GM18861 (cell line): ENCODE results near the gene SMAGP.
"Not testable (repeated sequence)": the region's sequence is repeated elsewhere in the genome, so short reads cannot be mapped to it uniquely, and the experiment has no call there.

Source experiments
- ATAC-seq: cut with Tn5 transposase; IDR thresholded peaks from one replicate; pipeline ENCODE4 v1.9.1; 2021; ENCODE audit not compliant: unreplicated experiment

SMAGP gene, protein sequence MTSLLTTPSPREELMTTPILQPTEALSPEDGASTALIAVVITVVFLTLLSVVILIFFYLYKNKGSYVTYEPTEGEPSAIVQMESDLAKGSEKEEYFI

DNA sequence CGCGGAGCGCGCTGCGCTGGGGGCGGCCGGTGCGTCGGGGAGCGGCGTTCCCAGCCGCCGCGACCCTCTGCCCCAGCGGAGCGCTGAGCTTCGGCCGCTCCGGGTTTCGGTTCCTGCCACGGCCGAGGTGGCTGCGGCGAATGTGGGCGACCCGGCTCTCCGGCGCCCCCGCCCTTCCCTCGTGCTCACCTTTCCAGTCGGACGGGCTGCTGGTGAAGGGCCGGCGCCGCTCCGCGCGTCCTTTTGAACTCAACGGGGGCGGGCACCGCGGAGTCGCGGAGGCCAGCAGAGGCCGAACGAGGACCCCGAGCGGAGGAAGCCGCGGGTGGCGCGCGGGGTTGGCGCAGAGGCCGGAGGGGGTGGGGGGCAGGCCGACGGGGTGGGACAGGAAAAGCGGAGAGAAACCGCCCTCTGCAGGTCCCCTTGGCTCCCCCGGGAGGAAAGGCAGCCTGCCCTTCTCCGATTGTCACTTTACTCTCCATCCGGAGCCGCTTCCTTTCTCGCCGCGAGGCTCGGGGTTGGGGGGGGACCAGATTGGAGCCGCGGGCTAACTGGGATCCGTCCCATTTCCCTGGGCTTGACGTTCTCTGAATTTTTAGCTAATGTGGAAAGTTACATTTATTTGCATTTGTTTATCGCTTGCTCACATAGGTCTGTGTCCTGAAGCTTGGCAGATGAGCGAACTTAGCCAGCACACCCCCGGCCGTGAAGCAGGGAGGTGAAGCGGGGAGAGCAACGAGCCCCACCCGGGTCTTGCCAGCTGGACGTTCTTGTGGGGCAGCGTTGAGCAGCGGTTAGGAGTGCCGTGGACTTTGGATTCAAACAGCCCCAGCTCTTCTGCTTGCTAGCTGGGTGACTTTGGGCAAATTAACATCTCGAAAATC, at the start of gene SMAGP:
Gene SMAGP (minus strand): TSS at position 349 of the 884 bp plus-strand sequence. CDS start 1,137 bp downstream, outside the sequence.
- peak; percentile 63 for ATAC-seq

DNA sequence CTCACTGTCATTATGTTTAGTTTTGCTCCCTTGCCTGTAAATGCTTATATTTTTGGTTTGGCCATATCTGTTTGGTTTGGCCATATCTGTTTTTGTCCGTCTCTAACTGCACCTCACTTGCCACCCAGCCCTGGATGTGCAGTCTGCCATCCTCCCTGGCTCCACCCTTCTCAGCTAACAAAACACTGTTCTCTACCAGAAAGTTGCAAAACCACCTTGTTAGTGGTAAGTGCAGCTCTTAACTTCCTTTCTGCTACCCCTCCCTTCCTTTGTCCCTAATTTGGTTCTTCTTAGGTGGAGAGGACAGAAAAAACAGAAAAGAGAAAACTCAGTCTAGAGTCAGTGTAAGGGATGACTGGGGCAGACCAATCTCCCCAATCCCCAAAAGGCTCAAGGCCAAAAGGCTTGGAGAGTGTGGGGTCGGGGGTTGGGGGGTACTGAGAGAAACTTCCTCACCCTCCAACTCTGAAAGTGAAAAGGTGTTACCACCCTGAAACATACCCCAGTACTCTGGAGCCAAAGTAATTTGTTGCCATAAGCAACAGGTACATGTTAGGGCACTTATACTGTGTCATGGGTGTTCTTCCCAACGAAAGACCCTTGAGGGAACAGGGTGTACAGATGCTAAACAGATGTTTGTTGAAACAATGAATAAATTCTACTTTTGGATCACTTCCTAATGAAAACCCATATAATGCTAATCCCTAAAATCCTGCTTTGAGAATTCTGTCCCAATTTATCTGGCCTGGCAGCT, 48.8 kb upstream of the SMAGP start:
- ATAC-seq: no peak

DNA sequence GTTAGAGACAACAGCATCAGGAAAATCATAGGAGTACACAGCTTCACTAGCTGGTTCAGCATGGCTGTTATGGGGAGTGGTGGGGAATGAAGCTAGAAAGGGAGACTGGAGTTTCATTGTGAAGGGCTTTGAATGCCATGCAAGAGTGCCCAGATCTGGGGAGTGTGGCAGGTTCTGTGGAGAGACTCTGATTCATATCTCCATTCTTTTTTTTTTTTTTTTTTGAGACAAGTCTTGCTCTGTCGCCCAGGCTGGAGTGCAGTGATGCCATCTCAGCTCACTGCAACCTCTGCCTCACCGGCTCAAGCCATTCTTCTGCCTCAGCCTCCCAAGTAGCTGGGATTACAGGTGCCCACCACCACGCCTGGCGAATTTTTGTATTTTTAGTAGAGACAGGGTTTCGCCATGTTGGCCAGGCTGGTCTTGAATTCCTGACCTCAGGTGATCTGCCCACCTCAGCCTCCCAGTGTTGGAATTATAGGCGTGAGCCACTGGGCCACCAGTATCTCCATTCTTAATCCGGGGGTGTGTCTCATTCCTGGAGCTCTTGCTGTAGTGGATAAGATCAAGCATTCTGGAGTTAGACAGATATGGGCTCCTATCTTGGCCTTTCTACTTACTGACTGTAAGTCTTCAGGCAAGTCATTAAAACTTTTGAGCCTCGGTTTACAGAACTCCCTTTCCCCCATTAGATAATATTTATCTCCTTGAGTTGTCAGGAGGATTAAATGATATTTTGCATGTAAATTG, 48.0 kb upstream of the SMAGP start:
- ATAC-seq: not testable (repeated sequence)

DNA sequence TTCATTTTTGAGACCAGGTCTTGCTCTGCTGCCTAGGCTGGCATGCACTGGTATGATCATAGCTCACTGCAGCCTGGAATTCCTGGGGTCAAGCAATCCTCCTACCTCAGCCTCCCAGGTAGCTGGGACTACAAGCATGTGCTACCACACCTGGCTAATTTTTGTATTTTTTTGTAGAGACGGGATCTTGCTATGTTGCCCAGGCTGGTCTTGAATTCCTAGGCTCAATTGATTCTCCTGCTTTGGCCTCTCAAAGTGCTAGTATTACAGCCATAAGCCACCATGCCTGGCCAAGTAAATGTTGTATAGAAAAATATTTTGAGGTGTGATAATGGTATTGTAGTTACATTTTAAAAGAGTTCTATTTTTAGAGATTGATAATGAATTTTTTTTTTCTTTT, 41.2 kb upstream of the SMAGP start:
- ATAC-seq: no peak

DNA sequence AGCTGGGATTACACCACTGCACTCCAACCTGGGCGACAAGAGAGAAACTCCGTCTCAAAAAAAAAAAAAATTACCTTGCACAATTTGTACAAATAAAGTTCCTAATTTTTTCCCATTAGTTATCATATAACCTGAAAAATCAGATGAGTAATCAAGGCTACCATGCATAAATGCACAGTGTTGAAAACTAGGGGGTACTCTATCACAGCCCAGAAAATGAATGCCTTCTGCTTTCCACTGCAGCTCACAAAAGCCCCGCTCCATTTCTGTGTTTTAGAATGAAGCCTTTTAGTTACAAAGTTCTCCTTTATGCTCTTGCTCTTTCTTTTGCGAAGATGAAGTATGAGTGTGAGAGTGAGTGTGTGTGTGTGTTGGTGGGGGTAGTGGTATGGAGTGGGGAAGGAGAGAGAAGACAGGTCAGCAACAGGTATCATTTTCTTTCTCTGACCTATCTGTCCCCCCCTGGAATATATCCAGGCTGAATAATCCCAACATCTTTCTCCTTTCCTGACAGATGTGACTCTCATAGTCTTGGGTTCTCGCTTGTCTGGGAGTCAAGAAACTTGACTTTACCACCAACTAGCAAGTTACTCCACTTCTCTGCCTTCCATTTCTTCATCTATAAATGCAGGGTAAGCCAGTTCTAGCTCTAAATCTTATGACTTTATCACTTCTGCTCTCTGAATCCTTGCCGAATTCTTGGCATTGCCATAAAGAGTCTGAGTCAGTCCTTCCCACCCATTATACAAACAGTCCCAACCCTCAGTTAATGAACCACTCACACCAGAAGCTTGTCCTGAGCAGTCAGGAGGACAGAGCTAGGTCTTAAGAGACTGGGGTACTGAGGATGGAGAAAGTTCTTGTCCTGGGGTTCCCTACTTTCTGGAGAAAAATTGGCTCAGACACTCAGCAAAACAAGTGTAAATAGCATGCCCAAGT, 37.7 kb upstream of the SMAGP start:
- ATAC-seq: no peak

DNA sequence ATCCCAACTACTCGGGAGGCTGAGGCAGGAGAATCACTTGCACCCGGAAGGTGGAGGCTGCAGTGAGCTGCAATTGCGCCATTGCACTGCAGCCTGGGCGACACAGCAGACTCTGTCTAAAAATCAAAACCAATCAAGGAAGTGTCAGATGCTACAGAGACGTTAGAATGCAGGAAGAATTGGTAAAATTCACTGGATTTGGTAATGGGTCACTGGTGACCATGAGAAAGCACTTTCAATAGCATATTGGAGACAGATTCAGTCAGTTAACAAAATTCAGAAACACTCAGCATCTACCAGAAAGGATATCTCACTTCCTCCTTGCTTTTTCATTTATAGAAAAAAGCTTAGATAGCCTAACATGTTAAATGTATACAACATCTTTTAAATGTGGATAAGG, 36.3 kb upstream of the SMAGP start:
- no peak for ATAC-seq

DNA sequence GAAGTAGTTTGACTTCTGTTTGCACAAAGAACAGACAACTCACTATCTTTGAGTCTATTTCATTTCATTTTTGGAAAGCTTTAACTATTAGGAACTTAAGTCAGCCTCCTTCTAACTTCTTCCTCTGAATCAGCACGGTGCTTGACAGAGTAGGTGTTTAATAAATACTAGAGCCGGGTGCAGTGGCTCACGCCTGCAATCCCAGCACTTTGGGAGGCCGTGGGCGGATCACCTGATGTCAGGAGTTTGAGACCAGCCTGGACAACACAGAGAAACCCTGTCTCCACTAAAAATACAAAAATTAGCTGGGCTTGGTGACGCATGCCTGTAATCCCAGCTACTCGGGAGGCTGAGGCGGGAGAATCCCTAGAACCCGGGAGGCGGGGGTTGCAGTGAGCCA, 30.6 kb upstream of the SMAGP start:
- ATAC-seq: not testable (repeated sequence)

DNA sequence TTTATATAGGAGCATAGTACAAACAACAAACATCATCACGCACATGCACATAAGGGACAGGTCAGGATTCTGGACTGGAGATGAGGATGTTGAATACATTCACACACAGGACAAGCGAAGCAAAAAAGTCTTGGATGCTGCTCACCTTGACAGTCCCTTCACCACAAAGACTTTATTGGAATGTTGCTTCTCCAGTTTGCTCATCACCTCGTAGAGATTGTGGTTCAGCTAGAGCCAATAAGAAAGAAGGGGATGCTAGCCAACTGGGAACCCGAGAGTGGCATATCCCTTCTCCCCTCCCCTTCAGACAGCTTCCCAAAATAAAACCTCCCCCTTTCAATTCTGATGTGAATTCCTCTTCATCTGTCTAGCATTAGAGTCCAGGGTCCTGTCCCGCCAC, 25.4 kb upstream of the SMAGP start:
- no peak for ATAC-seq

DNA sequence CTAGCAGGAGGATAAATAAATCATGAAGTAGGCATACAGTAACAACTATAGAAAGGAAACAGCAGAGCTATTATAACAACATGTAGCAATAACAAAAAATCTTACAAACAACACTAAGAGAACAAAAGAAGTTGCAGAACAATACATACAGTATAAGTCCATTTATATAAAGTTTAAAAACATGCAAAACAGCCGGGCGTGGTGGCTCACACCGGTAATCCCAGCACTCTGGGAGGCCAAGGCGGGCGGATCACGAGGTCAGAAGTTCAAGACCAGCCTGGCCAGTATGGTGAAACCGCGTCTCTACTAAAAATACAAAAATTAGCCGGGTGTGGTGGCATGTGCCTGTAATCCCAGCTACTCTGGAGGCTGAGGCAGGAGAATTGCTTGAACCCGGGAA, 23.9 kb upstream of the SMAGP start:
- ATAC-seq: not testable (repeated sequence)

DNA sequence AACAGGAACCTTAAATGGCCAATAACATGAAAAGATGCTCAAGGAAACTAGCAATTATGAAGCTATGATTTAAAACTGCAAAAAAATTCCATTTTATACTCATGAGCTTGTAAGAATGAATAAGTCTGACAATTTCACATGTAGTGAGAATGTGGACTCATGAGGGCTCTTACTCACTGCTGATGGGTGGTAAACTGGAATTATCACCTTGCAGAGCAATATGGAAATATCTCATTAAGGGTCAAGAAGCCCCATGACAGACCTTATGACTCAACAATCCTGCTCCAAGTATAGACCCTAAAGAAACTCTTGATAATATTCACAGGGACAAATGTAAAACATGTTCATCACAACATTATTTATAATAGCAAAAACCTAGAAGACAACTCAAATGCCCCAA, 23.5 kb upstream of the SMAGP start:
- no peak for ATAC-seq

DNA sequence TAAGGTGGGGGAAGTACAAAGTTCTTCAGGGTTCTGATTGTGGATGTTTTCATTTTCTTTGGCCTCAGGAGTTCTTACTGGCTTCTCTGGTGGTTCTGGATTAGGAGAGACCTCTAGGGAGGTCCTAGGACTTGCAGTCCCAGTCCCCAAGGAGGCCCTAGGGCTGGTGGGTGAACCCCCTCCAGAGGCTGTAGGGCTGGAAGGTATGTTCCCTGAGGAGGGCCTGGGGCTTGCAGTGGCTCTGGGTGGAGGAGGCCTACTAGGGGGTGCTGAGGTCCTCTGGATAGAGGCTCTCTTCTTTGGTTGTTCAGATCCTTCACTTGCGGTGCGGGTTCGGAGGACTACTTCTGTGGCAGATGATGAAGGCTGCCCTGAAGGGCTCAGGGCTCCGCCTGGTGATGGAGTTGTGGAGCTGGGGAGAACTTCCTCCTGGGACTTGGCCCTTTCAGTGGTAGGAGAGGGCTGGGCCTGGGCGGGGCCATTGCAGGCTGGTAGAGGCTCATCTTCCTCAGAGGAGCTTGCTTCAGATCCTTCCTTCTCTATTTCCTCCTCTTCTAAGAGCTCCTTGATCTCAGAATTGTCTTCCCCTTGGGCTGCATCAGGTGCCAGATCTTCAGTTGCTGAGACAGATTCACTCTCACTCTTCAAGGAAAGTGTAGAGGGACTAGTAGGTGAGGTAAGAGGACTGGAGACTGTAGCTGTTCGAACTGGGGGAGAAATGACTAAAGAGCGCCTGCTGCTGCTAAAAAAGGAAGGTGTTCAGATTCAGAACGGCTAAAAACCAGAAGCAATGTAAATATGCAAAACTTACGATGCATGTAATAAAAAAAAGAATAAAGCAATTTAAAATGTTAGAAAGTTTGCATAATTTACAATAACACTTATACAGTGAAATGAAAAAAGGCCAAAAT, 21.6 kb upstream of the SMAGP start:
- peak; percentile 42 for ATAC-seq

DNA sequence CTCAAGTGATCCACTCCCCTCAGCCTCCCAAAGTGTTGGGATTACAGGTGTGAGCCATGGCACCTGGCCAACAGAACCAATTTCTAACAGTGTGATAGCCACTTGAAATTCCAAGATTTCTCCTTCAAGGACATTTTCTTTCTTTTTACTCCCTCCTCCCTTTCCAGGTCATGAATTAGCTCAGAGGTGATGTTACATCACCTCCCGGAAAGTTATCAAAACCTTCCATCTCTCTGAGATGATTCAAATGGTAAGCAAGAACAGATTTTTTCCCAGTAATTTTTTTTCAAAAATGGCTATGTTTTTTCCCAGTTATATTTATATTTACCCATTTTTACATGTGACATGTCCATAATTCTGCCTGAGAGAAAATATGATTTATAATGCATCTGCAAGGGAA, 15.6 kb upstream of the SMAGP start:
- no peak for ATAC-seq

DNA sequence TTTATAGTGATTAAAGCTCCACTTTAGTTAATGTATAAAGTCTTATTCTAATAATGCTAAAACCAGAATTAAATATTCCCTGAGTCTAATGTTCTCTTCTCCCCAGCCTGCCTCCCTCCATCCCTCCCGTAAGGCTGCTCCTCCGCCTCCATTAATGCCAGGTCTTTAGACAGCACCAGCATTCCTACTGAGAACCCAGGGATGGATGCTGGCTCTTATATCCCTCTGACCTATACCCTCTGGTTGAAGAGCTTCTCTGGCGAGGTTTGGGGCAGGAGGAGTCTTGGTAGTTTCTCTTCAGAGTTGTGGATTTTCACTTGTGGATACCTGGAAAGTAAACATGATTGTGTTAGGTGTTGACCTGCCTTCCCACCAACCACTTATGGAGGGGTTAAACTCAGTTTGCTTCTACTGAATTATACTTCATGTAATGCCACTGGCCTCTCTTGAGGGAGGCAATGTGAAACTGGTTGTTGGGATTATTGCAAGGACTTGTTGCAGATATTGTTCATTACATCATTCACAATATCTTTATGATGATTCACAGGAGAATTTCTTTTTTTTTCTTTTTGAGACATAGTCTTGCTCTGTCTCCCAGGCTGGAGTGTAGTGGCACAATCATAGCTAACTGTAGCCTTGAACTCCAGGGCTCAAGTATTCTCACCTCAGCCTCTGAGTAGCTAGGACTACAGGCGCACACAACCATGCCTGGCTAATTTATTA, 11.1 kb upstream of the SMAGP start:
- ATAC-seq: no peak

DNA sequence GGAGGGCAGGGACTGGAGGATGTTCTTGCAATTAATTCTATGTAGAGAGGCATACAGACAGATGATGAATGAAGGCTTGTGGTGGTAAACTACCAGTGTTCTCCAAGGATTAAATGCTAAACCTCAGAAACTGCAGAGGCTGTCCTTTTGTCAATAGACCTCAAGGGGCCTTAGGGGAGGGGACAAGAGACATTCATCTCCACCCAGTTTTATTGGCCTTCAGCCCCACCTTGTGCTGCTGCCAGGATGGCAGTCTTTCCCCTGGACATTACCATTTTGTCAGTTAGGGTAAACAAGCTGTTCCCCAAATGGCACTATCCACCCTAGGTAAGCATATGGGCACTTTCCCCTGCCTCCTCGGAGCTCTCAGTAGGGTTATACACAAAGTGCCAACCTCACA, 4.9 kb upstream of the SMAGP start:
- no peak for ATAC-seq

DNA sequence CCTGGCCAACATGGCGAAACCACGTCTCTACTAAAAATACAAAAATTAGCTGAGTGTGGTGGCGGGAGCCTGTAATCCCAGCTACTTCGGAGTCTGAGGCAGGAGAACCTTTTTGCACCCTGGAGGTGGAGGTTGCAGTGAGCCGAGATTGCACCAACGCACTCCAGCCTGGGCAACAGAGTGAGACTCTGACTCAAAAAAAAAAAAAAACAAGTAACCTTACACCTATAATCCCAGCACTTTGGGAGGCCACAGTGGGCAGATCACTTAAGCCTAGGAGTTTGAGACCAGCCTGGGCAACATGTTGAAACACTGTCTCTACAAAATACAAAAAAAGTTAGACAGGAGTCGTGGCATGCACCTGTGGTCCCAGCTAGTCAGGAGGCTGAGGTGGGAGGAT, 2.6 kb upstream of the SMAGP start:
- not testable (repeated sequence) for ATAC-seq

DNA sequence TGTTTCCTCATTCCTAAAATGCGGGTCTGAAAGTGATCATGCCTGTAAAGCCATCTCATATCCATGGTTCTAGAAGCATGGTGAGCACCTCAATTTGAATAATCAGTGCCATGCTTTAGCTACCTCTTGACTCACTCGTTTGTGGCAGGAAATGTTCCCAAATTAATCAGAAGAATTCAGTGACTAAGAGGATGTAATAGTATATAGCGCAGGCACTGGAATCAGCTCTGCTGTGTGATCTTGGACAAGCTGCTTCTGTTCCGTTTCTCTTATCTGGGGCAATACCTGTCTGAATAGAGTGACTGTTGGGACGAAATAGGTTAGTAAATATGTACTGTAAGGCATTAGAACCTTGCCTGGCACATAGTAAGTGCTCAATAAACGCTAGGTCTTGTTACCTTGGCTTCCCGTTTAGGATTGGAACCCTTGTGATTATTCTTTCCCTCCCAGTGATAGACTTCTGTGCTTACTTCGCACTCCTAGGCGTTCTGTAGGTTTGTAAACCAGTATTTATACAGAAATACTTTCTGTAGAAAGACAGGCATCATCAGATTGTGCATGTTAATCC, 820 bp upstream of the SMAGP start:
- ATAC-seq: no peak

DNA sequence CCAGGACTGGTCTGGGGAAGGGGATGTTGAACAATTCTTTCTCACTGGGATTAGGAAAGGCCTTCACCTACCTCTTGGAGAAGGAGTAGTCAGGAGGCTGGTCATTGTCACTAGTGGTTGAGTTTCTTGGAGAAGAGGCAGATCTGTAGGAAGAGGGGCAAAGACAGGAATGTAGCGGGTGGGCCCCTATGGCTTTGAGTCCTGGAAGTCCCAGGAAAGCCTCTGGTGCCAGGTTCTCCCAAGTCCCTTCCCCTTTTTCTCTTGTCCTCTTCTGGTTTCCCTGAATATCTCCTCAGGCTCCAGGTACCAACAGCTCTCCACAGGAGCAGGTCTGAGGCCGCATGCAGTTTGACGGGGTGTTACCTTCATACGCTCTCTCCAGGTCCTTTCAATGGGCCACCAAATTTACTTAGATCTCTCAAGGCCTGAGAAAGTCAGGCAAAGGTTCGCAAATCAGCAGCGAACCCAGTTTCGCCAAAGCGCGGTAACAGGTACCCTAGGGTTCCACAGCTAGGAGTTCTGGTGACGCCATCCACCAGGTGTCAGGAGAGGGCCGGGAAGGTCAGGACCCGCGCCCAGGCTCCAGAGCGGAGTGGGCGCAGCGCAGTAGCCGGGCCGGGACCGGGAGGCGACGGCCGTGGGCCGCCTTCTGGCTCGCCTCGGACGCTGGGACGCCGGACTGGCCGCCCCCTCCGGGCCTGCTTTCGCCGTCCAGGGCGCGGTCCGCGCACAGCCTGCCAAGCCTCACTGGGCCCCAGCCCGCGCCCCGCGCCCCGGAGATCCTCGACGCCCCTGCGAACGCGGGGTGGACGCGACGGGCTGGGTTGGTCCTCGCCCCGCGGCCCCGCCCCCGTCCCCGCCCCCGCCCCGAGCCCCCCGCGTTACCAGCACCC, 795 bp downstream of the SMAGP start:
- peak; percentile 24 for ATAC-seq
